ENCODE results near the gene FAM240B.

DNA sequence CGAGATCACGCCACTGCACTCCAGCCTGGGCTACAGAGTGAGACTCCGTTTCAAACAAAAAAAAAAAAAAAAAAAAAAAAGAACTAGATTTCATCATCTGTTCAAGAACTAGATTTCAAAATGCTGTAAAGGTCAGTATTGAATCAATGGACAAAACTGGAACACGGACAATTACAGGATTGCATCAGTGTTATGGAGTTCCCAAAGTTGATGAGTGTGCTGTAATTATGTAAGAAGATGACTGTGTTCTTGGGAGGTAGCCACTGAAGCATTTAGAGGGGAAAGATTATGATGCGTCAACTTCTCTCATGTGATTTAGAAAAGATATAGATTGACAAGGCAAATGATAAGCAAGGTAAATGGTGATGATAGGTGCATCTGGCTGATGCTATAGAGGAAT lies 6.5 kb downstream of the FAM240B start:
- TF ChIP-seq POLR2AphosphoS5 (IDR thresholded peaks at IDR 0.05; ENCODE audit: low read length): no peak
- no peak for TF ChIP-seq ZNF274 (IDR thresholded peaks at IDR 0.05; ENCODE audit: insufficient read depth, insufficient read length)
- TF ChIP-seq BRCA1 (IDR thresholded peaks at IDR 0.05; ENCODE audit: low read depth, low read length): no peak
- TF ChIP-seq FOS (IDR thresholded peaks at IDR 0.05; ENCODE audit: borderline replicate concordance, extremely low read depth, insufficient read length): no peak
- TF ChIP-seq NR2C1 (IDR thresholded peaks at IDR 0.05): no peak
- TF ChIP-seq, protein P1, sequence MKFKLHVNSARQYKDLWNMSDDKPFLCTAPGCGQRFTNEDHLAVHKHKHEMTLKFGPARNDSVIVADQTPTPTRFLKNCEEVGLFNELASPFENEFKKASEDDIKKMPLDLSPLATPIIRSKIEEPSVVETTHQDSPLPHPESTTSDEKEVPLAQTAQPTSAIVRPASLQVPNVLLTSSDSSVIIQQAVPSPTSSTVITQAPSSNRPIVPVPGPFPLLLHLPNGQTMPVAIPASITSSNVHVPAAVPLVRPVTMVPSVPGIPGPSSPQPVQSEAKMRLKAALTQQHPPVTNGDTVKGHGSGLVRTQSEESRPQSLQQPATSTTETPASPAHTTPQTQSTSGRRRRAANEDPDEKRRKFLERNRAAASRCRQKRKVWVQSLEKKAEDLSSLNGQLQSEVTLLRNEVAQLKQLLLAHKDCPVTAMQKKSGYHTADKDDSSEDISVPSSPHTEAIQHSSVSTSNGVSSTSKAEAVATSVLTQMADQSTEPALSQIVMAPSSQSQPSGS (IDR thresholded peaks at IDR 0.05; ENCODE audit: low read length): no peak
- TF ChIP-seq, protein P2, sequence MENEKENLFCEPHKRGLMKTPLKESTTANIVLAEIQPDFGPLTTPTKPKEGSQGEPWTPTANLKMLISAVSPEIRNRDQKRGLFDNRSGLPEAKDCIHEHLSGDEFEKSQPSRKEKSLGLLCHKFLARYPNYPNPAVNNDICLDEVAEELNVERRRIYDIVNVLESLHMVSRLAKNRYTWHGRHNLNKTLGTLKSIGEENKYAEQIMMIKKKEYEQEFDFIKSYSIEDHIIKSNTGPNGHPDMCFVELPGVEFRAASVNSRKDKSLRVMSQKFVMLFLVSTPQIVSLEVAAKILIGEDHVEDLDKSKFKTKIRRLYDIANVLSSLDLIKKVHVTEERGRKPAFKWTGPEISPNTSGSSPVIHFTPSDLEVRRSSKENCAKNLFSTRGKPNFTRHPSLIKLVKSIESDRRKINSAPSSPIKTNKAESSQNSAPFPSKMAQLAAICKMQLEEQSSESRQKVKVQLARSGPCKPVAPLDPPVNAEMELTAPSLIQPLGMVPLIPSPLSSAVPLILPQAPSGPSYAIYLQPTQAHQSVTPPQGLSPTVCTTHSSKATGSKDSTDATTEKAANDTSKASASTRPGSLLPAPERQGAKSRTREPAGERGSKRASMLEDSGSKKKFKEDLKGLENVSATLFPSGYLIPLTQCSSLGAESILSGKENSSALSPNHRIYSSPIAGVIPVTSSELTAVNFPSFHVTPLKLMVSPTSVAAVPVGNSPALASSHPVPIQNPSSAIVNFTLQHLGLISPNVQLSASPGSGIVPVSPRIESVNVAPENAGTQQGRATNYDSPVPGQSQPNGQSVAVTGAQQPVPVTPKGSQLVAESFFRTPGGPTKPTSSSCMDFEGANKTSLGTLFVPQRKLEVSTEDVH (IDR thresholded peaks at IDR 0.05; ENCODE audit: low read depth, partially characterized antibody): no peak
- no peak for TF ChIP-seq RFX5 (IDR thresholded peaks at IDR 0.05; ENCODE audit: low read depth, low read length)
- TF ChIP-seq, protein P3, sequence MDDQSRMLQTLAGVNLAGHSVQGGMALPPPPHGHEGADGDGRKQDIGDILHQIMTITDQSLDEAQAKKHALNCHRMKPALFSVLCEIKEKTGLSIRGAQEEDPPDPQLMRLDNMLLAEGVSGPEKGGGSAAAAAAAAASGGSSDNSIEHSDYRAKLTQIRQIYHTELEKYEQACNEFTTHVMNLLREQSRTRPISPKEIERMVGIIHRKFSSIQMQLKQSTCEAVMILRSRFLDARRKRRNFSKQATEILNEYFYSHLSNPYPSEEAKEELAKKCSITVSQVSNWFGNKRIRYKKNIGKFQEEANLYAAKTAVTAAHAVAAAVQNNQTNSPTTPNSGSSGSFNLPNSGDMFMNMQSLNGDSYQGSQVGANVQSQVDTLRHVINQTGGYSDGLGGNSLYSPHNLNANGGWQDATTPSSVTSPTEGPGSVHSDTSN (IDR thresholded peaks at IDR 0.05; ENCODE audit: insufficient replicate concordance, low read depth, low read length): no peak
- TF ChIP-seq, protein P4, sequence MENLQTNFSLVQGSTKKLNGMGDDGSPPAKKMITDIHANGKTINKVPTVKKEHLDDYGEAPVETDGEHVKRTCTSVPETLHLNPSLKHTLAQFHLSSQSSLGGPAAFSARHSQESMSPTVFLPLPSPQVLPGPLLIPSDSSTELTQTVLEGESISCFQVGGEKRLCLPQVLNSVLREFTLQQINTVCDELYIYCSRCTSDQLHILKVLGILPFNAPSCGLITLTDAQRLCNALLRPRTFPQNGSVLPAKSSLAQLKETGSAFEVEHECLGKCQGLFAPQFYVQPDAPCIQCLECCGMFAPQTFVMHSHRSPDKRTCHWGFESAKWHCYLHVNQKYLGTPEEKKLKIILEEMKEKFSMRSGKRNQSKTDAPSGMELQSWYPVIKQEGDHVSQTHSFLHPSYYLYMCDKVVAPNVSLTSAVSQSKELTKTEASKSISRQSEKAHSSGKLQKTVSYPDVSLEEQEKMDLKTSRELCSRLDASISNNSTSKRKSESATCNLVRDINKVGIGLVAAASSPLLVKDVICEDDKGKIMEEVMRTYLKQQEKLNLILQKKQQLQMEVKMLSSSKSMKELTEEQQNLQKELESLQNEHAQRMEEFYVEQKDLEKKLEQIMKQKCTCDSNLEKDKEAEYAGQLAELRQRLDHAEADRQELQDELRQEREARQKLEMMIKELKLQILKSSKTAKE (IDR thresholded peaks at IDR 0.05; ENCODE audit: low read depth, poor library complexity, severe bottlenecking): no peak
